SK-N-MC (cell line): ENCODE data around the gene FMC1.

Experiments
- EZH2 ChIP-seq: fragments of 200-600 bp; sonication (generic); IDR thresholded peaks from one replicate; pipeline ENCODE4 v1.6.1; 2017; ENCODE audit warnings: antibody characterized with exemption
- FOXP2 ChIP-seq: optimal IDR thresholded peaks from 2 replicates; pipeline ENCODE3; 2011; ENCODE audit warnings: mild to moderate bottlenecking, moderate library complexity; ENCODE audit not compliant: insufficient read depth; ENCODE audit errors: extremely low read length, control extremely low read depth
- POLR2AphosphoS5 ChIP-seq: IDR thresholded peaks from 2 replicates; pipeline ENCODE4 v1.6.1; 2012; ENCODE audit warnings: mild to moderate bottlenecking, low read depth, low read length, borderline replicate concordance

- TF ChIP-seq EZH2 (no peak), POLR2AphosphoS5 (no peak), FOXP2 (no peak)
Observed at GRCh38 chr7:139345042-139345441, 3.9 kb downstream of the FMC1 start.
